Activated B cell treated with CpG ODN at 0.5 μM for 24 hours (primary cell): ENCODE measurements around the gene SLAIN1. TPM values are rescaled to one million over a fixed set of nuclear protein-coding genes. Genes with fewer than 3 reads are reported as not detected.

Experiments used
- ATAC-seq: fragments of 200-7000 bp; cut with Tn5 transposase; one replicate; pipeline ENCODE4 v1.10.0; 2021; ENCODE audit warnings: low read depth, mild to moderate bottlenecking, moderate library complexity
- CTCF ChIA-PET: fragments of 350-600 bp; sonication (Branson Sonifier 250); formaldehyde crosslinking; loops from one replicate; lab custom pipeline; 2021; ENCODE audit warnings: antibody characterized with exemption; lab: Charles Lee
- POLR2A ChIA-PET: fragments of 350-600 bp; sonication (Branson Sonifier 250); formaldehyde crosslinking; loops from one replicate; lab custom pipeline; 2021; ENCODE audit warnings: antibody characterized with exemption; lab: Charles Lee
- DNase-seq: peaks from one replicate; pipeline ENCODE4 v3.0.0; 2022
- H3K27ac Mint-ChIP-seq: one replicate; pipeline ENCODE4 v1.8.0; 2020; ENCODE audit warnings: mixed read lengths
- H3K27me3 Mint-ChIP-seq: one replicate; pipeline ENCODE4 v1.8.0; 2021; ENCODE audit warnings: mixed read lengths
- H3K36me3 Mint-ChIP-seq: one replicate; pipeline ENCODE4 v1.8.0; 2021; ENCODE audit warnings: low read depth, mixed read lengths
- H3K4me1 Mint-ChIP-seq: one replicate; pipeline ENCODE4 v1.8.0; 2021; ENCODE audit warnings: mixed read lengths
- H3K4me3 Mint-ChIP-seq: one replicate; pipeline ENCODE4 v1.8.0; 2020; ENCODE audit warnings: mild to moderate bottlenecking, mixed read lengths
- H3K9me3 Mint-ChIP-seq: one replicate; pipeline ENCODE4 v1.8.0; 2020; ENCODE audit warnings: mixed read lengths
- CTCF ChIP-seq: fragments of 200-600 bp; IDR thresholded peaks from one replicate; pipeline ENCODE4 v1.8.0; 2022; ENCODE audit warnings: antibody characterized with exemption, mild to moderate bottlenecking
- intact Hi-C: fragments of 100-400 bp; cut with micrococcal nuclease; formaldehyde crosslinking; loops from one replicate; pipeline ENCODE4 v1.15.1; 2024
- total RNA-seq: library from RNA; stranded (reverse); gene quantifications from 2 replicates; pipeline ENCODE4 v1.2.3, GENCODE V29; 2022

The SLAIN1 gene
- total RNA-seq, 1 donor from 2014 or later, result 16.2 TPM

GRCh38 chr13:77730572-77730971 lies 33.1 kb downstream of the SLAIN1 start:
- peaks cover 16% of the 10 kb centered on the region for H3K4me1 Mint-ChIP-seq
- no peak for TF ChIP-seq CTCF
- peaks cover 32% of the 10 kb centered on the region for H3K36me3 Mint-ChIP-seq
- intact Hi-C loops, result no loop called here
- DNase-seq (no peak), ATAC-seq (no peak)
- CTCF ChIA-PET, result no interaction called here
- no peak overlapping the region for H3K4me3 Mint-ChIP-seq
- POLR2A ChIA-PET, result no interaction called here
- no peak overlapping the region for H3K27ac Mint-ChIP-seq
- no peaks in the 10 kb centered on the region for H3K27me3 Mint-ChIP-seq
- H3K9me3 Mint-ChIP-seq, result no peaks in the 10 kb centered on the region

GRCh38 chr13:77732287-77732686 lies 34.8 kb downstream of the SLAIN1 start:
- no peaks in the 10 kb centered on the region for H3K27me3 Mint-ChIP-seq
- no peak for ATAC-seq
- DNase-seq, result no peak
- H3K9me3 Mint-ChIP-seq, result no peaks in the 10 kb centered on the region
- H3K36me3 Mint-ChIP-seq, result peaks cover 28% of the 10 kb centered on the region
- intact Hi-C loops, result no loop called here
- H3K4me3 Mint-ChIP-seq, result no peak overlapping the region
- ChIA-PET CTCF (no interaction called here), POLR2A (no interaction called here)
- H3K27ac Mint-ChIP-seq, result no peak overlapping the region
- no peak for TF ChIP-seq CTCF
- peaks cover 12% of the 10 kb centered on the region for H3K4me1 Mint-ChIP-seq

- CTCF ChIA-PET, result interaction anchor here (0.9 to 1.3 kb wide), 2 partner anchors 19 to 141 kb away, joined by 4 read pairs; no protein-coding TSS in a partner anchor
- Mint-ChIP-seq H3K27me3 (no peaks in the 10 kb centered on the region), H3K4me3 (no peak overlapping the region), H3K27ac (no peak overlapping the region), H3K9me3 (no peaks in the 10 kb centered on the region), H3K36me3 (peaks cover 21% of the 10 kb centered on the region), H3K4me1 (peaks cover 12% of the 10 kb centered on the region)
- POLR2A ChIA-PET, result no interaction called here
- DNase-seq (no peak), ATAC-seq (no peak)
- intact Hi-C loops, result no loop called here
- no peak for TF ChIP-seq CTCF
Measured at GRCh38 chr13:77733674-77734073, 36.2 kb downstream of the SLAIN1 start.

GRCh38 chr13:77737583-77738200 lies 40.2 kb downstream of the SLAIN1 start:
- POLR2A ChIA-PET, result no interaction called here

More at GRCh38 chr13:77737583-77738200, 40.2 kb downstream of the SLAIN1 start:
- Mint-ChIP-seq H3K4me1 (no peaks in the 10 kb centered on the region), H3K4me3 (no peak overlapping the region), H3K27ac (no peak overlapping the region), H3K27me3 (no peaks in the 10 kb centered on the region), H3K9me3 (no peaks in the 10 kb centered on the region), H3K36me3 (peaks cover 12% of the 10 kb centered on the region)
- DNase-seq (no peak), ATAC-seq (no peak)
- CTCF ChIA-PET, result interaction anchor here (1.0 kb wide), 1 partner anchor 259 kb away, joined by 4 read pairs; no protein-coding TSS in a partner anchor
- intact Hi-C loops, result no loop called here
- TF ChIP-seq CTCF, result no peak
